Measurements from ENCODE around the gene SLC1A7.

SLC1A7 gene

DNA sequence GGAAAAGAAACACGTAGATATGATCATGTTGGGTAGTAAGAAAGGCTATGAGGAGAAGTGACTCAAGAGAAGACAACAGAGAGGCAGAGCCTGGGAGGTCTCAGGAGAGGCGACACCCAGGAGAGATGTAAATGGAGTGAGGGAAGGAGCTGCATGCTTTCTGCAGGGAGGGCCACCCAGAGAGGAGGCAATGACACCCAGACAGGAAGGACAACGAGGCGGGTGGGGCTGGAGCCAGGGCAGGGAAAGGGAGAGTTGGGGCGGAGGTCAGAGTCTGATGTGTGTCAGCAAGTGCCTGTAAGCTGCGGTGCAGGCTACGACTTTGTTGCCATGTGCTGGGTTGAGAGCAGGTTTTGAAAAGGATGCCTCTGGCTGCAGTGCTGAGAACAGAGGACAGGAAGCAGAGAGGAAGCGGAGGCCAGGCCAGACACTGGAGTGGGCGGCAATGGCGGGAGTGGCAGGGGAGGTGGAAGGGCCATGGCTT, 31.3 kb downstream of the SLC1A7 start:
- H3K4me3 ChIP-seq (ENCODE audit: low read length): no peak overlapping the region
- no peak for TF ChIP-seq ZNF274 (IDR thresholded peaks at IDR 0.05; ENCODE audit: low read depth, low read length)

DNA sequence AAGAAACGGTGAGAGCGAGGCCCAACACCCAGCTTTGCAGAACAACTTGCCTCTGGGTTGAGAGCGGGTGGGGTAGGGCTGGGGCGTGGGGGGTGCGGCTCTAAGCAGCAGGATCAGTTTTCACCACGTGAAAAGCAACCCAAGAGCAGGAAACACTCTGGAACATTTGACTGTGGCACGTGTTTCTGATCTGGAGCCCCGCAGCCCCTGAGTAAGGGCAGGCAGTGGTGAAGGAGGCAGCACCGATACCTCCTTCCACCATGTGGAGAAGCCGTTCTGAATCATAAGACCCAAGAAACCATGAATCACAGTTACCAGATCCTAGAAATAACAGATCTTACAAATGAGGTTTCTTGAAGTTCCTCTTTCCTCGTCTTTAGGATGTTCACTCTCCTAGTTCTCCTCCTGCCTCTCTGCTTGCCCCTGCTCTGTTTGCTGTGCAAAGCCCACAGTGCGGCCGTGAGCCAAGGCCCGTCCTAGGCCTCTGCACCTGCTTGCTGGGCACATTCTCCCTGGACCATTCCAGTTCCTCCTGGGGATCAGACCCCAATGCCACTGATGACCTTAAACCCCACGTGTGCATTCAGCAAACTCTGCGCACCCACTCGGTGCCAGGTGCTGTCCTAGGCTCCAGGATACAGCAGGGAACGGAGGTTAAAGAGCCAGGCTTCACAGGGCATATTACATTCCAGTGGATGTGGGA, 31.9 kb downstream of the SLC1A7 start:
- TF ChIP-seq ZNF274 (IDR thresholded peaks at IDR 0.05; ENCODE audit: low read depth, low read length): no peak
- no peak overlapping the region for H3K4me3 ChIP-seq (ENCODE audit: low read length)

DNA sequence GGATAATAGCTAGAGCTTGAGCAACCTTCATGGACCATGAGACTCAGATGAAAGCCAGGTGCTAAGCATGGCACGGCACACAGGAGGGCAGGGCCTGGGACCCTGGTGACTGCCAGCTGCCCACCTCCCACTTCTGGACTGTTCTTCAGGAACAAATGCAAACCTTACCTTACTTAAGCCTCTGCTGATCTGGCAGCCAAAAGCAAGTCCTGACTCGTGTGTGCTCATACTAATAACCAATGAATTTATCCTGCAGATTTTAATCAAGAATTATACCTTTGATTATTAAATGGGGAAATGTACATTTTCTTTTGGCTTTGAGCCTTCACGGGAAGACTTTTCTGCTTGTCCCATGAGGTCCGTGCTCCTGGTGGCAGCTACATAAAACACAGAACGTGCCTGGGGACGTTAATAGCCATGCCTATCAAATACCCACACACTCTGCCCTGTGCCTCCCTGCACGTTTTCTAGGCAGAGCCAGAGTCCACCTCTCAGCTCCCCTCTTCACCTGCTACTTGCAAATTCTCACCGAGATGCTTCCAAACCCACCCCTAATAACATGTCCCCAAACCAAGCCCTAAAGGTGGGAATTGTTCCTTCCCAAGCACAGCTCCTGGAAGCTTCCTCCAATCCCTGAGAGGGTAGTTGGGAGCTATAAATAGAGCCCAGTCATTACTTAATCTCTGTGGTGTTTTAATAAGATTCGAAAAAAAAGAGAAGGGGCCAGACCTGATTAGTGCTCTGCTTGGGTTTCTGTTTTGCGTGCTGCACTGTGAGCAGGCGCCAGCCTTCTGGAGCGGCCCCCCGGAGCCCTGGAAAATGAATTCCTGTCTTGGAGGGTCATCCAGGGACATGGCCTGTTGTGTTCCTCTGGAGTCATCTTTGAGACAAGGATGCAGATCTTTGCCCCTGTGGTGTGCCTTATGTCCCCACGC, 33.5 kb downstream of the SLC1A7 start:
- TF ChIP-seq ZNF274 (IDR thresholded peaks at IDR 0.05; ENCODE audit: low read depth, low read length): no peak
- H3K4me3 ChIP-seq (ENCODE audit: low read length): no peak overlapping the region

DNA sequence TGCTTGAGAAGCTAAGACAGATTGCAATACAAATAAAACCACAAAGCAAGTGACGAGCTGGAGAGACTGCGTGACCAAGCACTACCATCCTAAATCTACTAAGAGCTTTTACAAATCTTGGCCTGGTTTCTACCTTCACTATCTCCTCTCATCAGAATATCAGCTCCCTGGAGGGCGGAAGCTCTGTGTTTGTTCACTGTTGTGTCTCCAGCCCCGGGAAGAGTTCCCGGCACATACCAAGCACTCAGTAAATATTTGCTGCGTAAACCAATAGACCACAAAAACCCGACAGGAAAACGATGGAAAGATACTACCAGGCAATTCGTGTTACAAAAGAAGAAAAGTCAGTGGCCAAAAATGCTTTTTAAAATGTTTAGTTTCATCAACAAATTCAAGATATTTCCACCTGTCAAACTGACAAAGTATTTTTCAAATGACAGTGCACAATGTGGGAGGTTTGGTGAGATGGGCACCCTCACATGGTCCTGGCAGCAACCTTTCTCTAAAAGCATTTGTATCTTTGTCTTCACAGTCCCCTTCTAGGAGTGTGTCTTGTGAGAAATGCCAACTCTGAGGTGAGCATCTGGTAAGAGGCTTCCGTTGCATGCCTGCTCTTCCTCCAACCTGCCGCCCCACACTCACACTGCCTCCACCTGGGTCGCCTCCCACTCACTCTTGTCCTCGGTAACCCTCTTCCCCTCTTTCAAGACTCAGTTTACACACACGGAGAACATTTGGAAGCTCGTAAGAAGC, 34.7 kb downstream of the SLC1A7 start:
- TF ChIP-seq ZNF274 (IDR thresholded peaks at IDR 0.05; ENCODE audit: low read depth, low read length): no peak
- H3K4me3 ChIP-seq (ENCODE audit: low read length): no peak overlapping the region

DNA sequence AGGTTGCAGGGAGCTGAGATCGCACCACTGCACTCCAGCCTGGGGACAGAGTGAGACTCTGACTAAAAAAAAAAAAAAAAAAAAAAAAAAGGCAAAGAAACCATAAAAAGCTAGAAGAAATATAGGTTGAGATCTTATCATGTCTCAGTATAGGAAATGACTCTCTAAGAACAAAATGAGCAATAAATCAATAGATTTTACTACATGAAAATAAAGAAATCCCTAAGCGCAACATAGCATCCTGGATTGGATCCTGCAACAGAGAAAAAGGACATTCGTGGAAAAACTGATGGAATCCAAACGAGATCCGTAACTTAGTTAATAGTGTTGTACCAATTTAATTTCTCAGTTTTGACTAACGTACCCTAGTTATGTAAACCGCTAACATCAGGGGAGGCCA, 35.3 kb downstream of the SLC1A7 start:
- TF ChIP-seq ZNF274 (IDR thresholded peaks at IDR 0.05; ENCODE audit: low read depth, low read length): no peak
- no peak overlapping the region for H3K4me3 ChIP-seq (ENCODE audit: low read length)

DNA sequence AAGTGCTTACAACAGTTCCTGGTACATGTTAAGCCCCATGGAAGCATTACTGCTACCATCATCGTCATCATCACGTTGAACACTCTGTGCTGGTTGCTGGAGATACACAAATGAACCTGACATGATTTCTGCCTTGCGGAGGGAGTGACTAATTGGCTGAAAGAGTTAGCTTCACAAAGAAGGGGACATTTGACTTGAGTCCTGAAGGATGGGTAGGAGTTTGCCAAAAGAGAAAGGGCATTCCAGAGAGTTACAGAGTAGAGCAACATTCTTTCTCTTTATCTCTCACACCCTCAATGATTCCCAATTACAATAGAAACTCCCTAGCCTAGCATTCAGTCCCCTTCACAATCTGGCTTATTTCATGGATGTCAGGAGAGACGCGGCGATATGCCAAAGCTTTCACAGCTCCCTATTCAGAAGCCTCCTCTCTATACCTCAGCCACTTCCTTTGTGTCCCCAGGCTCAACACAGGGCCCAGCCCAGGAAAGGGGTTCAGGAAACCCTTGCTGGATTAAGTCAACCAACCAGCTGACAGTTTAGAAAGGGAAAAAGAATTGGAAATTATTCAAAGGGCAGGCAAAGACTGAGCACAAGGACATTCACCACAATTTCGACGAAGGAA, 38.0 kb downstream of the SLC1A7 start:
- H3K4me3 ChIP-seq (ENCODE audit: low read length): no peak overlapping the region
- no peak for TF ChIP-seq ZNF274 (IDR thresholded peaks at IDR 0.05; ENCODE audit: low read depth, low read length)

DNA sequence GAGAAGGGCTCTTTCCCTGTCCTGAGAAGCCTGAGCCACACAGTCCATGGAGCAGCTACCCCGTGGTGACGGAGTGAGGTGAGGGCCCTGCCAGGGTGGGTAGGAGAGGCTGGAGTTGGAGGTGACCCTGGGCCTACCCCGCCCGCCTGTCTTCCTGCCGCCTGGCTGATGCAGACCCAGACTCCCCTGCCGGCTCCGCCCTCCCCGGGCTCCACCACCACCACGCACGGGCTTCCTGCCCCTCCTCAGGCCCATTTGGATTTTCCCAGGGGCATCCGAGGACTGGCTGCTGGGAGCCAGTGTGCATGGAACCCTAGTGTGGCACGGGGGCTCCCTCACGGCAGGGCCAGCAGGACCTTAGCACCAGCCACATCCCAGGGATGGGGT, 47.9 kb downstream of the SLC1A7 start:
- H3K4me3 ChIP-seq (ENCODE audit: low read length): no peak overlapping the region
- TF ChIP-seq ZNF274 (IDR thresholded peaks at IDR 0.05; ENCODE audit: low read depth, low read length): no peak

DNA sequence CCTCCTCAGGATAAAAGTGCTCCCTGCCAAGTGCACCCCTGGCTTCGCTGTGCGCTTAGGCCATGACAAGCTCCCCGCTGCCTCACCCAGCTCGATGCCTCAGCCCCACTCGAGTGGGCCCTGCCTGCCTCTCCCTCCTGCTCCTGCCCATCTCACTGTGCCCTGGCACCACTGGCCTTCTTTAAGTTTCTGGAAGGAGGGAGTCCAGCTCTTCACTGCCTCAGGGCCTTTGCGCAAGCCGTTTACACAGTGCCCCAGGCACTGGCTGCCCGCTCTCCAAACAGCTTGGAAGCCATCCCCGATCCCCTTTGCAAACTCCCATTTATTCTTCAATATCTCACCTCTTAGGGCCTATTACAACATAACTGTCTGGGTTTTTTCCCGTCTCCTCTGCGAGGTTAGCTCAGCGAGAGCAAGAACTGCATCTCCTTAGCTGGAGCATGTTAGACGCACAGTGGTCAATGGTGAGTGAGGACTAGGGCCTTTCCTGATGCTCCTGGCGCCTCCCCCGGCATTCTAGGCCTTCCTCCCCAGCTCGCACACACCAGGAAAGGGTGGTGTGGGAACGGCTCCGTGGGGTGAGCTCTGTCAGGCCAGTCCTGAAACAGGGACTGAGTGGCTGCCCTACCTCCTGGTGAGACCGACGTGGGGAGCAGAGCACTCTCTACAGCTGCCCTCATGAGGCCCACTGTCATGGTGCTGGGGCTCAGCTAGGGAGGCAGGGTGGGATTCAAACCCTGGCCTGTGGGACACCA, 48.5 kb downstream of the SLC1A7 start:
- no peak for TF ChIP-seq ZNF274 (IDR thresholded peaks at IDR 0.05; ENCODE audit: low read depth, low read length)

DNA sequence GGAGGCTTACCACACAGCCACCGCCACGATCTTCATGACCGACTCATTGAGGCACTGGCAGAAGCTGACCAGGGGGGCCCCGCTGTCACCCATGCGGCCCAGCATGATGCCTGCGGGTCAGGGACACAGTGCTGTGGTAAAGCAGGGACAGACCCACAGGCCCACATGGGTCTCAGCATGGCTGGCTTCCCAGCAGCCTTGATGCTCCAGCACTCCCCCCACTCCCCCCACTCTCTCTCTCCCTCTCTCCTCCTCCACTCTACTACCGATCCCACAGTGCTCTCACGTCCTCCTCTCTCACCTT, 49.0 kb downstream of the SLC1A7 start:
- TF ChIP-seq ZNF274 (IDR thresholded peaks at IDR 0.05; ENCODE audit: low read depth, low read length): no peak
- no peak overlapping the region for H3K4me3 ChIP-seq (ENCODE audit: low read length)

More for the DNA sequence above, 48.5 kb downstream of the SLC1A7 start:
- H3K4me3 ChIP-seq (ENCODE audit: low read length): no peak overlapping the region

DNA sequence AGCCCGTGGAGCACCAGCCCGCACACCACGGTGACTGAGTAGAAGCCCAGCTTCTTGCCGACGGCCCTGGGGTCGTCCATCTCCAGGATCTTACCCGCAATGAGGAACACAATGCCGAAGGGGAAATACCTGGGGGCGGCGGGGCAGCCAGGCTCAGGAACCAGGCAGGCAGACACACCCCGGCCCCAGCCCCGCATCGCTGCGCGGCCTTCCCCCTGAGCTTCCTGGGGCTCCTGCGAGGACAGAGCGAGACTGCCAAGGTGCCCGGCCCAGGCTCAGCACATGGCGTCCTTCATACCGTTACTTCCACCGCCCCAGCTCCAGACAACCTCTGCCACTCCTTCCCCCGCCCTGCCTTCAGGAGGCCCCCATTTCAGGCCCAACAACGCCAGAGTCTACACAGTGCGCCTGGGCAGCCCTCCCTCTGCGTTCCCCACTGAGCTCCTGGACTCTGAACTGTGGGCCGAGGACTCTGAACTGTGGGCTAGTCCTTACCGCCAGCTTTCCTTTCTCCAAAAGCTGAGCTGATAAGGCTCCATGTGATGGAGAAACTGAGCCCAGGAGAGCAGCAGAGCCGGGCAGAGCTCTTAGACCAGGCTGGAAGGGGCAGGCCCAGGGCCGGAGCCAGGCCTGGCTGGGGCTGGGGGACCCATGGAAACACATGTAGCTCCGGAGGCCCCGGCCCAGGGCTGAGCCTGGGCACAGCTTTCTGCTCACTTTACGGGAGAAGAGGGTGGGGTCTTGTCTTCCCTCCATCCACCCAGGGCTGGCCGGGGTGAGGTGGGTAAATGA, 49.6 kb downstream of the SLC1A7 start:
- TF ChIP-seq ZNF274 (IDR thresholded peaks at IDR 0.05; ENCODE audit: low read depth, low read length): no peak
- no peak overlapping the region for H3K4me3 ChIP-seq (ENCODE audit: low read length)

DNA sequence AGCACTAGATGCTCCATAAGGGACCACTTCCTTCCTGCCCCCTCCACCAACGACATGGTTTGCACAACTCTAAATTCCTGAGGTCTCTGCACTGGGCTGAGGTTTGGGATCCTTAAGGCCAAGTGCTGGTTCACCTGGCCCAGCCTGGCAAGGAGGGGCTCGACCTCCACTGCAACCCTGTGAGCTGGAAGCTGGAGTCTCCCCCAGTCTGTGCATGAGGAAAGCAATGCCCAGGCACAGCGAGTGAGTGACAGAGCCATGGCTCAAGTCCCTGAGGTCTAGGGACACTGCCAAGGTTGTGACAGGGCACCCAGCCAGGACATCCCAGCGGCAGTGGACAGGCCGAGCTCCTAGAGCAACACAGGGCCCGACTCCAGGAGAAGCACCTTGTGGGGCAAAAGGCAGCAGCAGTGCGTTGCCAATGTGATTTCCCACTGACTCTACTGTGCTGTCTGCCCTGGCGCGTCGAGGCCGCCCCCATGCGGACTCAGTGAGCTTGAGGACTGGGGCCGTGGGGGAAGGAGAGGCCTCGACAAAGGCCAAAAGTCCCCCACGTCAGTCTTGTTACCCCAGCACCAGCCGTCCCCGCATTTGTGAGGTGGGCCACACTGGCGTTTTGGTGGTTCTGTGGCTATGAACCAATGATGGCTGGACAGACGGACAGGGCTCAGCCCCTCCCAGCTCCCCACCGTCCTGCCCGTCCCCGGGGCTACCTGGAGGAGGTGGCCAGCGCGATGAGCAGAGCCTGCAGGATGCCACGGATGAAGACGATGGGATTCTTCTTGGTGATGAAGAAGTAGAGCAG, 50.4 kb downstream of the SLC1A7 start:
- no peak overlapping the region for H3K4me3 ChIP-seq (ENCODE audit: low read length)
- no peak for TF ChIP-seq ZNF274 (IDR thresholded peaks at IDR 0.05; ENCODE audit: low read depth, low read length)

All from GM08714 (cell line).